Mononuclear cell (primary cell): Measurements from ENCODE around the gene NTRK3. TPM values are rescaled to one million over a fixed set of nuclear protein-coding genes. Genes with fewer than 3 reads are reported as not detected.
"Not testable (repeated sequence)": the region's sequence is repeated elsewhere in the genome, so short reads cannot be mapped to it uniquely, and the experiment has no call there.

Source experiments
- H3K27me3 ChIP-seq: 2 replicates; pipeline ENCODE4 v1.6.0; 2011; ENCODE audit warnings: low read length, control low read depth; ENCODE audit not compliant: insufficient read depth
- H3K4me1 ChIP-seq: 2 replicates; pipeline ENCODE4 v1.5.1; 2011; ENCODE audit warnings: mild to moderate bottlenecking, low read length, control low read depth; ENCODE audit not compliant: insufficient read depth
- H3K4me3 ChIP-seq: 2 replicates; pipeline ENCODE4 v1.5.1; 2011; ENCODE audit warnings: mild to moderate bottlenecking, low read length, moderate library complexity
- H3K9me3 ChIP-seq: 2 replicates; pipeline ENCODE4 v1.5.1; 2011; ENCODE audit warnings: low read depth, mild to moderate bottlenecking, control low read depth, low read length
- total RNA-seq: library from RNA; depleted of rRNA; stranded (reverse); fragments of >200 nt; gene quantifications from one replicate; pipeline ENCODE4 v1.2.3, GENCODE V29; 2012

NTRK3 gene
- total RNA-seq, 1 donor = under 0.01 TPM

DNA sequence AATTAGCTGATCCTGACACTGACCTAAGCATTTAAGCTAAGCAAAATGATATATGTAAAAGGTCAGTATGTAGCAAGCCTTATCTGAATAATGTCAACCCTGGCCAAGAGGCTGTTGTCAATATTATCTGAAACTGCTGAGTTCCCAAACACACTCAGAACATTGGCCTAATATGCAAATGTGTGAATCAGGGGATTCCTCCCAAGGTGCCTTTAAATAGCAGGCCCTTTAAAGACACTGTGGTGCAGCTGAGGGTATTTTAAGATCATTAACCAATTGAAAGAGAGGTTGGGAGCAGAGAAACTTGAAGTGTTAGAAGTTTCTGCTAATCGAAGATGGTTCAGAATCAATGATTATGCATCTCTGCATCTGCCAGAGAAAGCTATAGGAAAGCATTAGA lies 207.0 kb downstream of the NTRK3 start:
- Histone ChIP-seq H3K27me3 (no peaks in the 10 kb centered on the region), H3K4me1 (no peaks in the 10 kb centered on the region), H3K4me3 (no peak overlapping the region), H3K9me3 (no peaks in the 10 kb centered on the region)

DNA sequence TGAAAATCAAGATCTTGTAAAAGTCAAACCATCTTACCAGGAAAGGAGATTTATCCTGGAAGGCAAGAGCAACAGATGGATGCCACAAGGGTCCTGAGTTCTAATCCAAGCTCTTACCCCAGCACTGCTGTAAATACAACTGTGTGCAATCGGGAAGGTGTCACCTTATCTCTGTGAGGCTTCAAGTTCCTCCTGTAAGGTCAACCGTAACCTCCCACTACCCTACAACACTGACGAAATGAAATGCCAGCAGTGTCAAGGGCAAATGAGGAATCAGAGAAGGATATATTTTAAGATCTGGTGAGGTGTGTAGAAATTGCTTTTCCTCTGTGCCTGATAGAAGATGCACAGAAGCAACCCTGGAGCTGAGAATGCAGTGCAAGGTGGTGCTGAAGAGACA lies 207.8 kb downstream of the NTRK3 start:
- Histone ChIP-seq H3K9me3 (no peaks in the 10 kb centered on the region), H3K4me1 (no peaks in the 10 kb centered on the region)

DNA sequence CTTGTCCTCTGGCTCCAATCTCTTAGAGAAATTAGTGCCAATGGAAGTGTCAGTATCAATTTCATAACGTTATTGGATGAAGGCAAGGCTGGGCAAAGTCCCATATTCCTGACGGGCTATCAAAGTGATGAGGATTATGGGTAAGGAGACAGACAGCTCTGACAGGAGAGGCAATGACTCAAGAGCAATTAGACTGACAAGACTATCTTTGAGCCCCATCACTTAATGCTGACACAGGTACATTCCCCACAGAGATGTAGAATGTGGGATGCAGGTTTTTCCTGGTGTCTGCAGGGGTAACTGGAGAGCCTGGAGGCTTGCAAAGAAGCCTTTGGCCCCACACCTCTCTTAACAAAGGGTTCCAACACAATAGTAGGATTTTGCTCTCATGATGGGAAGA lies 208.3 kb downstream of the NTRK3 start:
- Histone ChIP-seq H3K27me3 (no peaks in the 10 kb centered on the region), H3K9me3 (no peaks in the 10 kb centered on the region), H3K4me1 (no peaks in the 10 kb centered on the region), H3K4me3 (no peak overlapping the region)

More for the DNA sequence above, 207.8 kb downstream of the NTRK3 start:
- H3K27me3 ChIP-seq = no peaks in the 10 kb centered on the region
- H3K4me3 ChIP-seq = no peak overlapping the region

DNA sequence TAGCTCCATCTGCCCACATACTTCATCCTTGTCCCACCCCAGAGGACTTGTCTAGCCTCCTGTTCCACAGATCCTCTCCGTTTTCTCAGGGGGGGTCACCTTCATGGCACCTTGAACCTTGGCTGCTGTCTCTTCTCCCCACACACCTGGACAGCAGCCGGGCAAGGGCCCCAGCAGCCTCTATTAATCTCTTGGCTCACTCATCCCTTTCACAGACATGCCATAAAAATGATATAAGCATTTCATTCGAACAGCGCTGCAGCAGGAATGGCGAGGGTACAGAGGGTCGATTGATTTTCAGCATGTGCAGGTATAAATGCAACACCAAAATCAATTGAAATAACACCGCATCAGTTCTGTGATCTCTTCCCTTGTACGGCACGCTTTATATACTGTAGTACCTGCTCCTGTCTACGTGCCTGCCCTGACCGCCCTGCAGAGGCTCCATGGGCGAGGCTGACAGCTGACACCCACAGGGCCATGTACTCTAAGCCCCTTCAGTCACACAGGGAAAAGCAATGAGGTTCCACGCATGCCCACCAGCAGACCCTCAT lies 209.9 kb downstream of the NTRK3 start:
- Histone ChIP-seq H3K4me3 (no peak overlapping the region), H3K4me1 (no peaks in the 10 kb centered on the region), H3K27me3 (no peaks in the 10 kb centered on the region), H3K9me3 (no peaks in the 10 kb centered on the region)

DNA sequence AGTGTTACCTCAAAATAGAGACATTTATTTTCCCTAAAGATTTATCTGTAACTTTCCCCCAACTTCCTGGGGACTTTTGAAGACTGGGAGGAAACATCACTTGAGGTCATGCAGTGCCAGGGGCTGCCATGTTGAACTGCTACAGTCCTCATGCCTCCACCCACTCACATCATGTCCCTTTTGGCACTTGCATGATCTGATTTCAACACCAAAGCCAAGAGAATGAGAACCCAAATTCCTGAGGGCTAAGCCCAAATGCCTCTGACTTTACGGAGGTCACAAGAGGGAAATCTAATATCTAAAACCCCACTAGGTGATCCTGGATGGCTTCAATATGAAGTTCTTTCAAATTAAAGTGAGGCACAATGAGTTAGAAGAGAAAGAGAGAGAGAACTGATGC lies 213.1 kb downstream of the NTRK3 start:
- H3K4me3 ChIP-seq = no peak overlapping the region
- no peaks in the 10 kb centered on the region for H3K27me3 ChIP-seq
- H3K4me1 ChIP-seq = no peaks in the 10 kb centered on the region
- no peaks in the 10 kb centered on the region for H3K9me3 ChIP-seq

DNA sequence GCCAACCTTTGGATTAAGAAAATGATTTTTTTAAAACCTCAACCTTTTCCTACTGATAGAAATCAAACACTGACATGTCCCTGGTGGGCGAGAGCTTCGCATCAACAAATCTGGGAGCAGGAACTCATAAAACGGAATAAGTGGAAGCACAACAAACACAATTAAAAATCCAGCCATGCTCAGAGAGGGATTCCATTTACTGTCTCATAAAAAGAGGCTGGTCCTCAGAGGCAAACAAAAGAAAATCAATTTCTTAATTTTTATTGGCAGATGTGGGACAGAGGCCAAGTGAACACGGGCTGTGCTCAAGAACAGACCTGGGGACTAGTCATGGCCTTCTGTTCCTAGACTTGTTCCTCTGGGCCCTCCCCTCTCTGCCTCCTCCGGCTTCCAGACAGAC lies 214.5 kb downstream of the NTRK3 start:
- H3K9me3 ChIP-seq = no peaks in the 10 kb centered on the region
- H3K27me3 ChIP-seq = no peaks in the 10 kb centered on the region
- H3K4me1 ChIP-seq = no peaks in the 10 kb centered on the region
- H3K4me3 ChIP-seq = no peak overlapping the region

DNA sequence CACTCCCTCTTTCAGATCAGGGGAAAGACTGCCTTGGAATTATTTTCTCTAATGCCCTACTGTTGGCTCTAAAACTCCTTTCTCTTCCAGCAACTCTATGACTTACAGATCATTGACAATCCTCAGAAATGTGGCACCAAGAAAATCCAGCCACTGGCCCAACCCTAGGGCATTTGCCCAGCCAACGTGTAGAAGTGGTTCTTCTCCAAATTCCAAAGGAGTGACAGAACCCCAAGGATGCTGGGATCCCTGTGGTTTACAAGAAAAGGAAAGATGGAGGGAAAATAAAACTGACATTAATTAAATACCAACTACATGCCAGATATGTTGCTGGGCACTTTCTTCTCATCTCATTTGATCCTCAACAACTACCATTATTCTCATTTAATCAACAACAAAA lies 216.0 kb downstream of the NTRK3 start:
- no peaks in the 10 kb centered on the region for H3K27me3 ChIP-seq
- no peak overlapping the region for H3K4me3 ChIP-seq
- no peaks in the 10 kb centered on the region for H3K4me1 ChIP-seq
- H3K9me3 ChIP-seq = no peaks in the 10 kb centered on the region

DNA sequence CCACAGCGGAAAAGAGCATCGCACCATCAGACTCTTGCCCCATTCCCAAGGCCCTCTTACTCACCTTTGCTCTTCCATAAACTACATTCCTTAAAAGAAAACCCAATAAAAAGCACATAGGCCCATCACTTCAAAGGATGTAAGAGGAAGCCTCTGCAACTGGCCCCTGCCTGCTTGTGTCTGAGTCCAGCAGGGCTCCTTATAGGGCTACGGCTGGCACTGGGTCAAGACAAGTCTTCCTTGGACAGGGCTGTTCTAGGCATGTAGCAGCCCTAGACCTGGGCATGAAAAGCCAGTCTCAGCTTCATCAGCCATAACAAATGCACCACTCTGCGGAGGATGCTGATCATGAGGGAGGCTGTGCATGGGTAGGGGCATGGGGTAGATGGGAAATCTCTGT lies 218.3 kb downstream of the NTRK3 start:
- Histone ChIP-seq H3K27me3 (no peaks in the 10 kb centered on the region), H3K9me3 (no peaks in the 10 kb centered on the region), H3K4me1 (no peaks in the 10 kb centered on the region), H3K4me3 (no peak overlapping the region)

DNA sequence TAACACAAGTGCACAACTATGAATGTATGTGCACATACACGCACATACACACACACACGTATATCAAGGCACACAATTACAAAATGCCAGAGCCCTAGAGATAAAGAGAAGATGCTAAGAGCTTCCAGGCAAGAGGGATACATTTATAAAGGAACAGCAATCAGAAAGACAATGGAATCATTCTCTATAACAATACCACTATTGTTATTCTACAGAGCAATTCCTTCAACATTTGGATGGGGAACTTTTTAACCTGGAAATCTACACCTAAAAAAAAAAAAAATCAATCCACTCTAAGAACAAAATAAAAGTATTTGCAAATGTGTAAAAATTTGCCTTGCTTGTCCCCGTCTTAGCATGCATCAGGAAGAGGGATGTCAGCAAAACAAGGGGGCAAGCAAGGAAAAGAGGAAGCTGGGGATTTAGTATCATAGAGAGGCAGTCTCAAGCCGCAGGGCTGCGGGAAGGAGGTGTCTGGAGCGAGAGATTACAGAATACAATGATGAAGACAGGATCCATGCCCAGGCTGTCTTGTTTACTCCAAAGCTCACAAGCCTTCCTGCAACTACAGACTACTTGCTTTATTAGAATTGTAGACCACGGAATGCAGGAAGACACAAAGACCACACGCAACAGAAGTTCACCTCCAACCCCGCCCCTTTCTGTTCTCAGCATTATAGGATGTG lies 220.2 kb downstream of the NTRK3 start:
- H3K9me3 ChIP-seq = no peaks in the 10 kb centered on the region
- no peaks in the 10 kb centered on the region for H3K4me1 ChIP-seq
- H3K27me3 ChIP-seq = no peaks in the 10 kb centered on the region
- no peak overlapping the region for H3K4me3 ChIP-seq

DNA sequence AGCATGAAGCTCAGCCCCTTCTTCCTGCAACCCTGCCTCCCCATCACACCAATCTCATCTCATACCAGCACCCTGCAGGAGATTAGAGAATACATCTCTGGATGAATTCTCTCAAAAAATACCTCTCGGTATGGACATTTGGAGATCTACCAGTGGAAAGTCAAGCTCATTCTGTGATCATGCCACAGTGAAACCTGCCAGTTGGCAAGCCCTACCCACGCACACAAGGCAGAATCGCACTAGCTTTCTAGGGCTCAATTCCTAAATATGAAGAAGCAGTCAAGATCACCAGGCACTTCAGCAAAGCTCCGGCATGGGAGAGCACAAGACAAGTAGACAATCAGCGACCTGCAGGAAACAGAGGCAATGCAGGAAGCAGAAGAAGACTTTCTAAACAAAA lies 221.2 kb downstream of the NTRK3 start:
- no peaks in the 10 kb centered on the region for H3K27me3 ChIP-seq
- no peak overlapping the region for H3K4me3 ChIP-seq
- no peaks in the 10 kb centered on the region for H3K4me1 ChIP-seq
- no peaks in the 10 kb centered on the region for H3K9me3 ChIP-seq

DNA sequence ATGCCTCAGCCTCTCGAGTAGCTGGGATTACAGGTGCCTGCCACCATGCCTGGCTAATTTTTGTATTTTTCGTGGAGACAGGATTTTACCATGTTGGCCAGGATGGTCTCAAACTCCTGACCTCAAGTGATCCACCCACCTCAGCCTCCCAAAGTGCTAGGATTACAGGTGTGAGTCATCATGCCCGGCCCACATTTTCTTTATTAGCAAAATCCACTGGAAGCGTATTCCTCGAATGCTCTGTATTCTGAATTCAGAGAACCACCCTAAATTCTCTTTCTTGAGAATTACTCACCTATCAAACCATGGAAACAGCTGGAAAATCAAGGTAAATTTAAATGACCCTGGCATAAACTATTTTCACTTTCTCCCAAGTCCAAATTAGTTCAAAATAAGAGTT lies 223.1 kb downstream of the NTRK3 start:
- H3K27me3 ChIP-seq, H3K4me1 ChIP-seq, H3K4me3 ChIP-seq, H3K9me3 ChIP-seq: not testable (repeated sequence)

DNA sequence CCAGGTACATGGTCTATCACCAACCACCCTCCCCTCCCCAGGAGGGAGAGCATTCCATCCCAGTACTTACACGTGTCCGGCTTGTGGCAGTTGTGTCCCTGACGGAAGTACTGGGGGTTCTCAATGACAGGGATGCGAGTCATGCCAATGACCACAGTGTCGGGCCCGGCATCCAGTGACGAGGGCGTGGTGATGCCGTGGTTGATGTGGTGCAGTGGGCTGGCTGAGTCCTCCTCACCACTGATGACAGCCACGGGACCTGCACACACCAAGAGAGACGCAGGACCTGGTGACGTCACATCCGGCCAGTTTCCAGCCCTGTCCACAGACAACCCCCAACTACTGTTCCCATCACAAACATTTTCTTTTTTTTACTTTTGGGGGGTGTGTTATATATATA lies 223.8 kb downstream of the NTRK3 start:
- no peaks in the 10 kb centered on the region for H3K9me3 ChIP-seq
- no peak overlapping the region for H3K4me3 ChIP-seq
- H3K27me3 ChIP-seq = no peaks in the 10 kb centered on the region
- H3K4me1 ChIP-seq = no peaks in the 10 kb centered on the region

DNA sequence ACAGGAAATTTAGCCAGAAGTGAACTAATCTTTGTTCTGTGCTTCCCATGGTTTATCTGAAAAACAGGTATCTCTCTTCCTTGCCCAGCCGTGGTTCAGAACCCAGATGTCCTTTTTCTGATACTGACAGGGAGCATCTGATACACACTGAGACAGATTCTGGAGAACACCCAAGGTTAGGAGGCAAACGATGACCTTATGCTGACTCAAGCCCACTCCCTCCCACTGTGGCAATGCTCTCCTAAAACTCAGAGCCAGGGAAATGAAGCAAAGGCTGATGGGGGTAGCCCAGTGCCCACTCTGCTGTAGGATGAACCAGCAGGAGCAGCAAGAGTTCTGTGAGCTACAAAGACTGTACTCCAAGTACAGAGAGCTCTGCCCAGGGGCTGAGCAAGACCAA lies 225.1 kb downstream of the NTRK3 start:
- Histone ChIP-seq H3K4me1 (no peaks in the 10 kb centered on the region), H3K9me3 (no peaks in the 10 kb centered on the region), H3K4me3 (no peak overlapping the region), H3K27me3 (no peaks in the 10 kb centered on the region)

DNA sequence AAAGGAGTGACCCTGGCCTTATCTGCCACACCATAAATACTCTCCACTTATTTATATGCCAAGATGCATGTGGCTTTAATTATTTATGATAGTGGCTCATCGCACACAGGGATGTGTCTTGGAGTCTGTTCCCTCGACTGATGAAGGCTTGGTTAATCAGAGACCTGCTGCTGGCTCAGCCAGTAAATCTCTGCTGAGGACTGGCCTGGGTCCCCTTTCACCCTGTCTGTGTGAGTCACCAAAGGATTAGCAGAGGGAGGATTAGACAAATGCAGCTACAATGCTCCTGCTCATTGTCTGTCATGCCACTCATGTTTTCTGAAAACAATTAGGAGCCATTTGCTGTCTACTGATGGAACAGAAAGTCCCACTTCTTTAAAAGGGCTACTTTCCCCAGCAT lies 226.8 kb downstream of the NTRK3 start:
- H3K4me1 ChIP-seq = no peaks in the 10 kb centered on the region

DNA sequence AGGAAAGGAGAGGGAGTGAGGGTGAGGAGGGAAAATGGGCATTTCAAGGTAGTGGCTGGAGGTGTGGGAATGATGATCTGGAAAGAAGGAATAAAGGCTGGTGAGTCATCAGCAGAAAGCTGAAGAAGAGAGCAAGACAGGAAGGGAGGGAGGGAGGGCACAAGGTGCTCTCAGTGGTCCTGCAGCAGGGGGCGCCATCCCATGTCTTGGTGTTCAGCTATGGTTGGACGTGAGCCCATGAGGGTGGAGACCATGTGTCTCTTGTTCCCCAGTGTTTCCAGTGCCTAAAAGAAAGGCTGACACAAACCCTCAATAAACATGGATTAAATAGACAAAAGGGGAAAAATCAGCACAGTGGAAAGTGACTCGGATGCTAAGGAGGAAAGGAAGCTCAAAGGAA lies 228.5 kb downstream of the NTRK3 start:
- no peaks in the 10 kb centered on the region for H3K4me1 ChIP-seq
- H3K9me3 ChIP-seq = no peaks in the 10 kb centered on the region
- no peaks in the 10 kb centered on the region for H3K27me3 ChIP-seq

More for the DNA sequence above, 226.8 kb downstream of the NTRK3 start:
- Histone ChIP-seq H3K4me3 (no peak overlapping the region), H3K9me3 (no peaks in the 10 kb centered on the region), H3K27me3 (no peaks in the 10 kb centered on the region)

DNA sequence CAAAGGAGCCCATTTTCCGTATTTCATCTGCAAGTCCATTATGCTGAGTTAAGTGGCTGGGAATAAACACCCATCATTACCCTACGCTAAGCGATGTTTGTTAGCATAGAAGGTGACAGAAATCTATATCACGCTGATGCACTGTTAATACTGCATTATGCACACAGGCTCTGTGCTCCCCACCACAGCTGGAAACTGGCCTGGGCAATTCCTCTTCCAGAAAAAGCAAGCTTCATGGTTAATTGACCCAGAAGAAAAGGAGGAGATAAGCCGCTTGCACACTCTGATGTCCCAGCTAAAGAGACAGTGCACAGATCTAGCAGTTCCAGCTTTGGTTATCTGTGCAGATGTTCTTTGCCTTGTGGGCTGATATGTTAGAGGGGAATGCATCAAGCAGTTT lies 232.6 kb downstream of the NTRK3 start:
- Histone ChIP-seq H3K4me1 (no peaks in the 10 kb centered on the region), H3K27me3 (no peaks in the 10 kb centered on the region), H3K9me3 (no peaks in the 10 kb centered on the region), H3K4me3 (no peak overlapping the region)

More for the DNA sequence above, 228.5 kb downstream of the NTRK3 start:
- no peak overlapping the region for H3K4me3 ChIP-seq
